Fibroblast of skin of back (primary cell): ENCODE measurements around the gene RELCH.

Experiments
- DNase-seq: peaks from one replicate; pipeline ENCODE4 v3.0.0-alpha.2; 2013

RELCH gene

DNA sequence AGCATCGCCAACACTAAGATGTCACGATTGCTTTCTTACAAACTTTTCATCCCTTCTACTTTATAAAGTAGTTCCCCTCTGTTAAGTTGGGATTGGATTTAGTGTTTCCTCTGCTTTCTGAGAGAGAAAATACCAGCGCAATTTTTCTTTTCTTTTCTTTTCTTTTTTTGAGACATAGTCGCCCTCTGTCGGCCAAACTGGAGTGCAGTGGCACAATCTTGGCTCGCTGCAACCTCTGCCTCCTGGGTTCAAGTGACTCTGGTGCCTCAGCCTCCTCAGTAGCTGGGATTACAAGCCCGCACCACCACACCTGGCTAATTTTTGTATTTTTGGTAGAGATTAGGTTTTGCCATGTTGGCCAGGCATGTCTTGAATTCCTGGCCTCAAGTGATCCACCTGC is 9.0 kb downstream of the RELCH start:
- DNase-seq: no peak

DNA sequence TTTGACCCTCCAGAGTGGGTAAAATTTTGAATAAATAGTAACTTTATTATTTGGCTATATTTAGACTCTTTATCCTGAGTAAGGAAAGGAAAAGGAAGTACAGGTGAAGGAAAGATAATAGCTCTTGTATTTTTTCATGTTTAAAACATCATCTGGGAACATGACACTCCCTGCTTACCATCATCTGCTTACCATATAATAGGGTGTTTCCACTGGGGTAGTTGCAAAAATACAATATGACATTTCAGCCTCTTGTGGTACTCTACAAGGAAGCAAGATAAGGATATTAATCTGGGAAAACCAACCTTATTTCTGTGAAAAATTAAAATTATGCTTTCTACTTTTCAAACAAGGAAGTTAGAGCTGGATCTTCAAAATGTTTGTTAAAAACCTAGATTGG is 9.9 kb downstream of the RELCH start:
- no peak for DNase-seq

DNA sequence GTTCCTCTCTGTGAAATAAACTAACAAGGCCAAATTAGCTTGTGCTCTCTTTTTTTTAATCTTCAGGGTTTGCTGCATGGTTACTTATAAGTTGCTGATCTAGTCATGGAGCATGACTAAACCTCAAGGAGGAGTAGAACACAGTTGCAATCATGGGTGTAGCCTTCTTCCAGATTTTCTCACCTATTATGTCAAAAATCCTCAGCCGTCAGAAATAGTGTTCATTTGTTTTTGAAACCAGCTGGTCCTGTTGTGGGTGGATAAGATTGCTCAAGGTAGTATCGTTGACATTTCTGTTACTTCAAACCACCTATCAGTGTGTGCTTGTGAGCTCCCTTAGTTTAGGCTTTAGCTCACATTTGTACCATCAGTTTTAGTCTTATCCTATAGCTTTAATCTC is 11.2 kb downstream of the RELCH start:
- no peak for DNase-seq

DNA sequence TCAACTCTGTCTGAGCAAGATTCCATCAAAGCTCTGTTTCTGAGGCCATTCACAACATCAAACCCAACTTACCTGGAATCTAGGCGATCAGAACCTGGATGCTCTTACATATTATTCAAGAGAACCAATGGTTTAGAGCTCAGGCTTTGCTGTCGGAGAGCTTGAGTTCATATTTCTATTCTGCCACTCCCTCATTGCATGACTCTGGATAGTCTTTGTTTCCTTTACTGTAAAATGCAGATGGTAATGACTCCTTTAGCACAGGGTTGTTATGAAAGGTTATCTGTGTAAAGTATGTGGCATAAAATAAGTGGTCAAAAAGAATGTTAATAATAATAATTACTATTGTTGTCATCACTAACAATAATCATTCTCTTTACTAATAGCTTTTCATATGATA is 12.6 kb downstream of the RELCH start:
- DNase-seq: no peak

DNA sequence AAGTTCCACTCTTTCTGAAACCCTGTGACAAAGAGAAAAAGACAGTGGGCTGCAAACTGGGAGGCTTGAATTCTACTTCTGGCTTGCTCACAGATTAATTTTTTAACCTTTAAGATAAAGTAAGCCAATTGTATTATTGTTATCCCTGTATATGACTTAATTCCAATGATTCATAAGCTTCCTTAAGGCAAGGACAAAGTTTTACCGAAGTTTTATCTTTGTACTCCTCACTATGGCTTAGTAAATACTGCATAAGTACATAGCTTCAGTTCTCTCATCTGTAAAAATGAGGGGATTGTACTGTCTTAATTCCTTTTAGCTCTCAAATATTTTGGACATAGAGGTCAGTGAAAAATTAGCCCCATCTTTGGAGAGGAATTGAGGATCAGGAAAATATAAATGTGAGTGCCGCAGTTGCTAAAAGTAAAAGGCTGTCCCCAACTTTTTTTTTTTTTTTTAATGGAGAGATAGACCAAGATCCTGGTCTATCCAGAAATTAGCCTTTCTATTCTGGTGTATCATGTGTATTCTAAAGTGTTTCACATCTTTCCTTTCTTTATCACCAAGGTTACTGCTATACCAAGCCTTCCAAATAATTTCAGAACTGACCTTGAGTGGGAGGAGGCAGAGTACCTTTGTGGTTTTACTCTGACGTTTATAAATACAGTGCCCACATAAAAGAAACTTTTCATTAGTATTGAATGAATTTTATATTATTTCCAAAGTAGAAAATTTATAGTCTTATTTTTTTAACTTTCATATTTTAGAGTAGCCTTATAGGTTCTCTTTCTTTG is 13.3 kb downstream of the RELCH start:
- no peak for DNase-seq

DNA sequence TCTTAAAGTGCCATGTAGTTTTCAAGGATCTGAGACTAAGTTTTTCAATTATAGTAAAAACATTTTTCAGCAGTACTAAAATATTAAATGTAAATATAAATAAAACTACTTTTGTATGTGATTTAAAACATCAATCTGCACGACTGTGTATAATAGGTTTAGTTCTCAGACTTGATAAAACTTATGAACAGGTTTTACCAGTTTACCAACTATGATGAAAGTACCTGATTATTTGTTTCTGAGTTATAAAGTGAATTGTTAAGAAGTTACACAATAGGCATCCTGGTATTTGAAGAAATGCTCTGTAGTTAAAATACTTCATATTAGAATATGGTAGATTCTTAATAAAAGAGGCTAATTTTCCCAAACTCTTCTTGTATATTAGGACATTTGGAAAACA is 14.8 kb downstream of the RELCH start:
- DNase-seq: no peak

DNA sequence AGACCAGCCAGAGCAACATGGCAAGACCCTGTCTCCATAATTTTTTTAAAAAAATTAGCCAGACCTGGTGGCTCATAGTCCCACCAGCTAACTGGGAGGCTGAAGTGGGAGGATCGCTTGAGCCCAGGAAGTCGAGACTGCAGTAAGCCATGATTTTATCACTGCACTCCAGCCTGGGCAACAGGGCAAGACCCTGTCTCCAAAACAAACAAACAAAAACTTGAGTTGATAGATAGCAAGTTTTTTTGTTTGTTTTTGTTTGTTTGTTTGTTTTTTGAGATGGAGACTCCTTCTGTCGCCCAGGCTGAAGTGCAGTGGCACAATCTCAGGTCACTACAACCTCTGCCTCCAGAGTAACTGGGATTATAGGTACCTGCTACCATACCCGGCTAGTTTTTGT is 18.8 kb downstream of the RELCH start:
- DNase-seq: no peak

DNA sequence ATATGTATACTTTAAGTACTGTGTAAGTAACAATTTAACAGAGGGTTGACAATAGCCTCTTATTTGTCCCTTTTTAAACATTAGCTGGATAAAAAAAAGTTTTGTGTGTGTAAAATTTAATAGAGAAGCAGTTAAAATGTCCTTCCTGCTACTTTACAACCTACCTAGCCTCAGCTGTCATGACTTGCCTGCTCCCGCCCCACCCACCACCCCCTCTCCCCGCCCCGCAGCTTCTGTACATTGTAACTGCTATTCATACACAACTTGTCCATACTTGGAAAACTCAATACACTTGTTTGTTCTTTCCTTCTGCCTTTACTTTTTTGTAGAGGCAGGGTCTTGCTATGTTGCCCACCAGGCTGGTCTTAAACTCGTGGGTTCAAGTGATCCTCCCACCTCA is 19.5 kb downstream of the RELCH start:
- DNase-seq: no peak

DNA sequence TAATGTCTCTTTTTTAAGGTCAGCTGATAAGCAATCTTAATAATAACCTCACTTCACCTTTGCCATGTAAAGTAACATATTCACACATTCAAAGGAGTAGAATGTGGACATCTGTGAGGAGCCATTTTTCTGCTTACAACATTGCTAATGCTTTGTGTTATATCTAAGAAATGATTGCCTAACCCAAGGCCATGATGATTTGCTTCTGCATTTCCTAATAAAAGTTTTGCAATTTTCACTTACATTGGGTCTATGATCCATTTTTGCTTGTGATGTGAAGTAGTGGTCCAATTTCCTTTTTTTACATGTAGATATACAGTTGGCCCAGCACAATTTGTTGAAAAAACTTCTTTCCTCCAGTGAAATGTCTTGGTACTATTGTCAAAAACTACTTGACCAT is 22.0 kb downstream of the RELCH start:
- no peak for DNase-seq

DNA sequence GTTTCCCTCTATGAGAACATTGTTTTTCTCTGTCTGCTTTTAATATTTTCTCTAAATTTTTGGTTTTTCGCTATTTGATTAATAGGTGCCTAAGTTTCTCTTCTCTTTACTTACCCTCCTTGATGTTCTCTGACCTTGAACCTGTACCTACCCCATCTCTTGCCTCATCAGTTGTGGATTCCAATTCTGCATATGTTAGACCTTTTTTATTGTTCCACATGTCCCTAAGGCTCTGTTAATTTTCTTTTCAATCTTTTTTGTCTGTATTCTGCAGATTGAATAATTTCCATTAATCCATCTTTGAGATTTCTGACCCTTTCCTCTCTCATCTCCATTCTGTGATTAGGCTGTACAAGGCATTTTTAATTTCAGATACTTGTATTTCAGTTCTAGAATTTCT is 23.1 kb downstream of the RELCH start:
- DNase-seq: no peak

DNA sequence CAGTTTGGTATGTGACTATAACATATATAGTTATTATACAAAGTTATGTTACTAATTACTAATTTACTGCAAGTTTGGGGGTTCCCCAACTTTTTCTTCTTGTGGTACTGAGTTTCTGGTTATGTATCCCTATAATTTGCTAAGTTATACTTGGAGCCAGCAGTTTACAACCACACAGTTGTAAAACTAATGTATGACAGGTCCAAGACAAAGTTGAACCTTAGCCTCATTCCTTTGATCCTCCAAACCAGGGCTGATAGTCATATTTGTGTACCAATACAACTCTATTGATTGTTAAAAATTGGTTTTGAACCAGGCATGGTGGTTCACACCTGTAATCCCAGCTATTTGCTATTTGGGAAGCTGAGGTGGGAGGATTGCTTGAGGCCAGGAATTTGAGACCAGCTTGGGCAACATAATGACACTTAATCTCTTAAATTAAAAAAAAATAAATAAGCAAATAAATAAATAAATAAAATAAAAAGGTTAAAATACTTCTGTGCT is 24.3 kb downstream of the RELCH start:
- DNase-seq: no peak

DNA sequence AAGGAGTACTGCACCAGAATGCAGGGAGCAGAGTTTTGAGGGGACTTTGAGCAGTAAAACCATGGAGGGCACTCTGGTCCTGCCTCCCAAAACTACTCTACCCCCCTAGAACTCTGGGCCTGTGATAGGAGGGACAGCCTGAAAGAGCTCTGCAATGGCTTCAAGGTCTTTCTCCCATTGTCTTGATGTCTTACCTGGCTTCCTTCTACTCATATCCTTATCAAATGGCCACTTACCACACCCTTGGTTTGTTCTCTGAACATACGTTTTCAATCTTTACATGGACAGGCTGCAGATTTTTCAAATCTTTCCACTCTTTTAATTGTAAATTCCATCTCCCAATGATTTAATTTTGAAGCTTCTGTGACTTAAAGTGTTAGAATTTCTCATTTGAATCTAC is 27.7 kb downstream of the RELCH start:
- no peak for DNase-seq

DNA sequence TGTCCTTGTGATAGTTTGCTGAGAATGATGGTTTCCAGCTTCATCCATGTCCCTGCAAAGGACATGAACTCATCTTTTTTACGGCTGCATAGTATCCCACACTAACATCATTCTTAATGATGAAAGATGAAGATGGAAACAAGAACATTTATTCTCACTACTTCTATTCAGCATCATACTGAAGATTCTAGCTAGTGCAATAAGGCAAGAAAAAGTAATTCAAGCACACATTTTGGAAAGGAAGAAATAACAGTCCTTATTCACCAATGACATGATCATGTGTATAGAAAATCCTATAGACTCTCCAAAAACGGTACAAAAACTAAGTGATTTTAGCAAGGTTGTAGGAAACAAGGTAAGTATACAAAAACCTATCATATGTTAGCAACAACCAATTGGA is 37.2 kb downstream of the RELCH start:
- no peak for DNase-seq

DNA sequence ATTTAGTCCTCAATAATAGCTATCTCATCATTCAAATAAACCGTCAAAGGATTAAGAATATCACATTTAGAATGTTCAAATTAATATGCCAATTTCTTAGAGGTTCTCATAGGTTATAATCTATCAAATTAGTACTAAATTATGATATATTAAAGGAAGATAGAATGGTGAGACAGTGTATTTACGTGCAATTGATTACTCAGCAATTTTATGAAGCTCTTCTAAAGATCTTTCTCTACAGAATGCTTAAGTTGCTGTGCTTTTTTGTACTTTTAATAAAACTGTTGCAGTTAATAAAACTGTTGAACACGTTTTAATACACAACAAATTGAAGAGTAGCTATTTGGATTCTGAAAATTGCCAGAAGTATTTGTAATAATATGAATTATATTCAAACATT is 39.0 kb downstream of the RELCH start:
- no peak for DNase-seq

DNA sequence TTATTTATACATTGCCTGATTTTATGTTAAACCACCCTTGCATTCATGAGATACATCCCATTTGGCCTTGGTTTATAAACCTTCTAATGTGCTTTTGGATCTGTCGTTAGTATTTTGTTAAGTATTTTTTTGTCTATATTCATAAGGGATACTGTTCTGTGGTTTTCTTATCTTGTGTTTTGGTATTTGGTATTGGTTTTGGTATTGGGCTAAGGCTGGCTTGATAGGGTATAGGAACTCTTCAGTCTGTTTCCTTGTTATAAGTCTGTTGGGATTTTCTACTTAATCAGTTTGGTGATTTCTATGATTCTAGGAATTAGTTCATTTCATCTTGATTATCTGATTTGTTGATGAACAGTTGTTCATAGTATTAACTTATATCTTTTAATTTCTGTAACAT is 49.2 kb downstream of the RELCH start:
- DNase-seq: no peak

DNA sequence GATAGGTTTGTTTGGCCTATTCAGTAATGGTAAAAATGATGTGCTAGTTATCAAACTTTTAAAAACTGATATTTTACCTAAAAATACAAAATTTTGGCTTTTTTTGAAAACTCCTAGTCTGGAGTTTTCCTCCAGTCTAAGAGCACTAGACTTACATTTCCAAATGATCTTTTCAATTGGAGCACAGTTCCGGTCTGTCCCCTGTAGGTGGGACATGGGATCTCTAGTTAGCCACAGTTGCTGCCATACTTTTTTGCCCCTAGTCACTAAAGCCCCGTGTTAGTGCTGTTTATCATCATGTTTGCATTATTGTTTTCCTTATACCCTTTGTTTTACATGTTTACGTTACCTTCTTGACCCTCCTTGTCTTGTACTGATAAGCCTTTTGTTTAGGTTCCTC is 52.4 kb downstream of the RELCH start:
- no peak for DNase-seq

DNA sequence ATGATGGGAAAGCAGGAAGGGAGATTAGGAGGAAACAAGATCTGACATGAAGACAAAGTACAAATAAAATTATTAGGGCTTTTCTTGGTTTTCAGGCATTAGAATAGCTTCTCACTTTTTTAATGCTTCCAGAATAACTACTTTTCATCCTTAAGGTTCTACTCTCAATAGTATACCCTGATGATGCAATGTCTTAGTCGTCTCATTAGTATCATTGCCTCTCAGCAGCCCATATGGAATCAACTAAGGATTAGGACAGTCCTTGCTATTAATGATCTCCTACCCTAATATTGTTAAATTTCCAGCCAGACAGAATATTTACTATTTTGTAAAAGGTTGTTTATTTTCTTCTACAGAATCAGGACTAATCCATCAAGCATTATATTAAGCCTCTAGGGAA is 55.9 kb downstream of the RELCH start:
- DNase-seq: no peak

DNA sequence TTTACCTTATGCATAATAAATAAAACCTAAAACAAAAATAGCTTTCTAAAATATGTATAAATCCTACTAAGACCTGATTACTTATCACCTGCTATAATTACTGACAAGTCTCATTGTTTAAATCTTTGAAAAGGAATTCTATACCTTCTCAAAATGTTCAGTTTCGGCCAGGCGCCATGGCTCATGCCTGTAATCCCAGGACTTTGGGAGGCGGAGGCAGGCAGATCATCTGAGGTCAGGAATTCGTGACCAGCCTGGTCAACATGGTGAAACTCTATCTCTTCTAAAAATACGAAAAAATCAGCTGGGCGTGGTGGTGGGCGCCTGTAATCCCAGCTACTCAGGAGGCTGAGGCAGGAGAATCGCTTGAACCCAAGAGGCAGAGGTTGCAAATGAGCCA is 58.1 kb downstream of the RELCH start:
- DNase-seq: no peak

DNA sequence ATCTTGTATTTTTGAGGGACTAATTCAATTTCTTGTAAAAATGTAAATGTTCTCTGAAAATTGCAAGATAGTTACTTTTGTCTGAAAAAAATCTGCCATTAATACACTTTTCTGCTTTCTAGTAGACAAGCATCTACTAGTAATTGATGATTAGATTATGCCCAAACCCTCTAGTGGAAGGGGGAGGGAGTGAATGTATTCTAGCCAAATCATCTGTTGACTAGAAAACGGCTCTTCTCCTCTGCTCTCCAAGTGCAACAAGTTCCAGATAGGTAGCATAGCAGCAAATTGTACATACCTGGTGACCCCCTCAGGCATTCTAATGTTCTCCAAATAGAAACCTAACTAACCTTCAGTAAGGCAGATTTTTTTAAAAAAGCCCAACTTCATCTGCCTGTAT is 58.6 kb downstream of the RELCH start:
- DNase-seq: no peak

DNA sequence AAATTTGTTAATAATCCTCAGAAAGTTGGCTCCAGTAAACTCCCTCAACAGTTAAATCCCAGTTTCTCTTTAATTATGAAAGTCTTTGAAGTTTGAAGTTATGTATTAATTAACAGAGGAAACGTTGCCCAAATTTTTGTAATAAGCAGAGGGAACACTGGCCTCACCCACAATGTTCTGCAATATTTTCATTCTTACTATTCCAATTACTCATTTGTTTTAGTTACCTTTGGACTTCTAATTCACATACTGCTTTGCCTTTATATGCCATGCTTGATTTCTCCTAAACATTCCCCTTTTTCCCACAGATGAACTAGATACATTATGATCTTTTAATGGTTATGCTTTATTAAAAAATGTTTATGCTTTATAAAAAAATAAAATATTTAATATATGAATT is 61.3 kb downstream of the RELCH start:
- no peak for DNase-seq

DNA sequence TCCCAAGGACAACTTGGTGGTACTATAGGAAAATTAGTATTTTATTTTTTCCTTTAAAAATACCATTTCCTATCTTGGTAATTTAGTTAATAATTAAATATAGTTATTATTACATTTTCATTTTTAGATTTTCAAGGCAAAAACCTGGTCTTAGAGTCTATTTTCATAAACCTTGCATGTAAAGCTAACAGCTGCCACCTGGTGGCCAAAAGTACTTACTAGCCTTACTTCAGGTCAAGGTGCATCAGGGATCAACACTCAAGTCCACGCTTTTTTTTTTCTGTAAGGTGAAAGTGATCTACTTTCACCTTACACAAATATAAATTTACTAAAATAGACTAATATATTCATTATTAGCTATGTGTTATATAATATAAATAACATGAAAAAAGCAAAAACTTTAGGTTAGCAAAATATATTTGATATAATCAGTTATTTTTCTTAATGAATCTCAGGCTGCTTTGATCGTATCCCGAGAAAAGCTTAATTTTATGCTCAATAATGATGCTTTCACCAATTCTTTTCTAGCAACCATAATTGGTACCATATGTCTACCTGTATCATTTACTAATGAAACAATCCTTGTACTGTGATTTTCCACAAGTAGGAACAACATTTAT is 62.5 kb downstream of the RELCH start:
- DNase-seq: peak; percentile 68

DNA sequence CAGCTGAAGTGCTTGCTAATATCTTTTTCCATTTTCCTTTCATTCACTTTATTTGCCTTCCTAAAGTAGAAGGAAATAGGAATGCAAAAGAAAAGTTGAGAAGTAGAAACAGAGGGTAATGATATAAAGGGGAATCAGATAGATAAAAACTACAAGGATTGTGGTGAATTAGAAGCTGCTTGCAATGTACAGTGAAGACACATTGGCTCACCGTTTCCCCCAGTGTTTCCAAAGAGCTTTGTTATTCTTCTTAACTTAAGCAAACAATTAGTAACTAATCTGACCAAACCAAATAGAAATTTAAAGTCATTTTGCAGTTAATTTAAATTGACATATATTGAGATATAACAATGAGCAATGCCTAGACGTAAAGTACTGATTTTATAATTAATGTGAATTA is 63.4 kb downstream of the RELCH start:
- DNase-seq: no peak

DNA sequence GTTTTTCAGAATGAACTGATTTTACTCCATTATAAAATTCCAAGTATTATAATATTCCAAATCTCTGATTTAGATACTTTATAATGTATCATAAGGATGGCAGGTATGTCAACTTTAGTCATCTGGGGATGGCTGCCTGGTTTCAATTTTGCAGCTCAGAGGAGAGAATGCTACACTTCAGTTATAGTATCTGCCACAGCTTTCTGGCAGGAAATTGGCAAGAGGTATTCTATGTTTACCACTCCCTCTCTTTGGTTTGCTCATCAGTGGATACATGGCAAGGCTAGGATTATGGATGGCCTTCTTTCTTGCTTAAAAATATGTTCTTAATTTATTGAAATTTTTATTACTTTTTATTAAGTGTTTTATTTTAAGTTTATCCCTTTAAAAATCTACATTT is 71.0 kb downstream of the RELCH start:
- DNase-seq: no peak

DNA sequence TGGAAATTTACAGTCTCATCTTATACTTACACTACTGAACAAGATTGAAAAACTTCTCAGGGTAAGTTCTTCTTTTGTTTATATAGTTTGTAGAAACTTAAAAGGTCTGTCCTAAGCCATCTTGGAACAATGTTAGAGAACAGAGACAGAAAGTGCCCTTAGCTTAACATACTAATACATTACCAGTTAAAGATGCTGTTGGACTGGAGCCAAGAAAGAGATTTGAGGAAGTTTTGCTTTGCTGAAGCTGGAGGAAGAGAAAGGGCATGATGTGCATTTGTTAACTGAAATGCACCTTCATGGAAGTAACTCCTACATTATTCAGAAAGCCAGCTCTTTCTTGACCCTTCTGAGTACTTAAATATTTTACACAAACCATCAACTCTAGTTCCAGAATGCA is 71.6 kb downstream of the RELCH start:
- DNase-seq: no peak

DNA sequence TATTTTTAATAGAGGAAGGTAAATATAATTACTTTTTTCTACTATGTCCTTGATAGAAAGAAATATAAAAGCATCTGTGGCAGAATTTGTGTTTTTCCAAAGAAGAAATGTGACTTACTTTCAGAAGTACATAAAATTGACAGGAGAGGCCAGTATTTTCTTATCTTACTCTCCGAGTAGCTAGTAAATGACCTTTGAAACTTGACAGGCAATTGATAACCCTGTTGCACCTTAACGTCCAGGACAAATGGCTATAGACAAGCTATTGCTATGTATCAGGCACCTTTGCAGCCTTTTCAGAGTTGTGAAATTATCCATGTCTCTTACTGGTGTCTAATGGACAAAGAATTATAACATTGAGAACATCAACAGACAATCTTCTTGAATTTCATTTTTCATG is 75.0 kb downstream of the RELCH start:
- no peak for DNase-seq
